ENCODE results near the gene PRXL2C.

- TF ChIP-seq EP300 (IDR thresholded peaks at IDR 0.05; ENCODE audit: borderline replicate concordance) (no peak), CREB1 (IDR thresholded peaks at IDR 0.05; ENCODE audit: low read depth) (no peak), RAD21 (IDR thresholded peaks at IDR 0.05; ENCODE audit: low read depth) (no peak), EGR1 (IDR thresholded peaks at IDR 0.05) (no peak), YY1 (IDR thresholded peaks at IDR 0.05; ENCODE audit: low read depth) (no peak), TCF12 (IDR thresholded peaks at IDR 0.05; ENCODE audit: low read depth) (no peak)
- TF ChIP-seq, protein P1, sequence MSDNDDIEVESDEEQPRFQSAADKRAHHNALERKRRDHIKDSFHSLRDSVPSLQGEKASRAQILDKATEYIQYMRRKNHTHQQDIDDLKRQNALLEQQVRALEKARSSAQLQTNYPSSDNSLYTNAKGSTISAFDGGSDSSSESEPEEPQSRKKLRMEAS (IDR thresholded peaks at IDR 0.05) = no peak
- TF ChIP-seq, protein P2, sequence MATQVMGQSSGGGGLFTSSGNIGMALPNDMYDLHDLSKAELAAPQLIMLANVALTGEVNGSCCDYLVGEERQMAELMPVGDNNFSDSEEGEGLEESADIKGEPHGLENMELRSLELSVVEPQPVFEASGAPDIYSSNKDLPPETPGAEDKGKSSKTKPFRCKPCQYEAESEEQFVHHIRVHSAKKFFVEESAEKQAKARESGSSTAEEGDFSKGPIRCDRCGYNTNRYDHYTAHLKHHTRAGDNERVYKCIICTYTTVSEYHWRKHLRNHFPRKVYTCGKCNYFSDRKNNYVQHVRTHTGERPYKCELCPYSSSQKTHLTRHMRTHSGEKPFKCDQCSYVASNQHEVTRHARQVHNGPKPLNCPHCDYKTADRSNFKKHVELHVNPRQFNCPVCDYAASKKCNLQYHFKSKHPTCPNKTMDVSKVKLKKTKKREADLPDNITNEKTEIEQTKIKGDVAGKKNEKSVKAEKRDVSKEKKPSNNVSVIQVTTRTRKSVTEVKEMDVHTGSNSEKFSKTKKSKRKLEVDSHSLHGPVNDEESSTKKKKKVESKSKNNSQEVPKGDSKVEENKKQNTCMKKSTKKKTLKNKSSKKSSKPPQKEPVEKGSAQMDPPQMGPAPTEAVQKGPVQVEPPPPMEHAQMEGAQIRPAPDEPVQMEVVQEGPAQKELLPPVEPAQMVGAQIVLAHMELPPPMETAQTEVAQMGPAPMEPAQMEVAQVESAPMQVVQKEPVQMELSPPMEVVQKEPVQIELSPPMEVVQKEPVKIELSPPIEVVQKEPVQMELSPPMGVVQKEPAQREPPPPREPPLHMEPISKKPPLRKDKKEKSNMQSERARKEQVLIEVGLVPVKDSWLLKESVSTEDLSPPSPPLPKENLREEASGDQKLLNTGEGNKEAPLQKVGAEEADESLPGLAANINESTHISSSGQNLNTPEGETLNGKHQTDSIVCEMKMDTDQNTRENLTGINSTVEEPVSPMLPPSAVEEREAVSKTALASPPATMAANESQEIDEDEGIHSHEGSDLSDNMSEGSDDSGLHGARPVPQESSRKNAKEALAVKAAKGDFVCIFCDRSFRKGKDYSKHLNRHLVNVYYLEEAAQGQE (IDR thresholded peaks at IDR 0.05; ENCODE audit: low read depth) = no peak
Observed at GRCh38 chr9:96611302-96611701, 43.8 kb downstream of the PRXL2C start.

All from Ishikawa (cell line).